GM15510 (cell line): ENCODE results near the gene TBX3.

Experiments used
- POLR2A ChIP-seq: IDR thresholded peaks from 3 replicates; pipeline ENCODE4 v1.6.1; 2011; ENCODE audit warnings: borderline replicate concordance; ENCODE audit not compliant: insufficient read length; ENCODE audit errors: extremely low read depth

Gene TBX3

DNA sequence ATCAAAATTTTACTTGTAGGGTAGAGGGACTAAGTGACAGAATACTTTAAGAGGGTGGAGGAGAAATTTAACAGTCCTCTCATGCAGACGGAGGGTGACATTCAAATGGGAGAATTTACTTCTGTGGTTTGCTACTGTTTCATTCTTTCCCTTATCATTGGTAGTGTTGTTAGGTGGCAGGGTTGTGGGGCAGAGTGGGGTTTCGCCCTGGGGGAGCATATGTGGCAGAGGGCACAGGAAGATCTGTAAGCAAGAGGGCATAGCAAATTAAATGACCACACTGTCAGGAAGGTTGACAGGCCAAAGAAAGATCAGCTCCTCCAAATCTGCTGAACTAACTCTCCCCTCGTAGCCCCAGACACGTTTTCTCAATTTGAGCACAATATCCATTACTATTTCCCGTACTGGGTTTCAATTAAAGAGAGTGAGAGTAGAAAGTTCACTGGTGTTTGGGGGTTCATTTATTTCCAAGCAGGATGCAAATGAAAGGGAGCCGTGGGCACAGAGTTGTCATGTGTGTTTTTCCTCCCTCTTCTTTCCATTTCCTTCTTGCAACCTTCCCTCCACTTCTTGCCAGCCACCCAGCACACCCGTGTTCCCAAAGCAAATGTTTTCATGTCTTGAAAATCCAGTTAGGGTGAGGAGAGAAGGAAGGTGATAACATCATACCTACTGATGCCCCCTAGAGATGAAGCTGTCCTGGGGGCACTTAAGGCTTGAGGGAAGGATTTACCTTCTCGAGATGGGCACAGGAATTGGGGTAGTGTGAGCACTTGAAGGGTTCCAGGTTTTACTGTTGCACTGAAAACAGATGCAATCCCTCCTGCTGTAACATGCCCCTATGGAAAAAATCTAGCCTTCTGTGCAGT is 6.5 kb upstream of the TBX3 start:
- no peak for TF ChIP-seq POLR2A

GRCh38 chr12:114689075-114689994 is 5.4 kb upstream of the TBX3 start:
- TF ChIP-seq POLR2A, result no peak

DNA sequence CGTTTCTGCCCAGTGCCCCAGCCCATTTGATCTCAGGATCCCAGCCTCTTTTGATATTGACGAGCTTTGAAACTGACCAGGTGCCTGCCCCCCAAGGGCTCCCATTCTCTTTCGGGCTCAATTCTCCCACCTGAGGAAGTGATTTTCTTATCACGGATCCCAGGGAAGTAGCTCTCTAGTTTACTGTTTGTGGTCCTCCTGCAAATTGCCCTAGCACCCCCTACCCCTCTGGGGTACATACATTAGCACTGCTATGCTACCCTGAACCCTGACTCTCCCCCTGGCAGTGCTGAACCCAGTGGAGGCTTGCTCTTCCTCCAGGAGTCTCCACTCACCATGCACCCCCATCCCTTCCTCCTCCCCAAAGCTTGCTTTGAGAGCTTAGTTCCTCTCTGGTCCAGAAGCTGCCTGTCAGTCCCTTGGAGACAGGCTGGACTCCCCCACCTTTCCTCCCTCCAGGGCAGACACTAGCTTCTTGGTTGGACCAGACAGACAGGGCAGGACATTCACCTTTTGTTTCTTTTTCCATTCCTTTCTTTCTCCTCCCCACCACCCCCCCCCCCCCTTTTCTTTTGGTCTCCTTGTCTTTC is 4.4 kb upstream of the TBX3 start:
- TF ChIP-seq POLR2A, result no peak

GRCh38 chr12:114687802-114688201 is 3.8 kb upstream of the TBX3 start:
- no peak for TF ChIP-seq POLR2A

DNA sequence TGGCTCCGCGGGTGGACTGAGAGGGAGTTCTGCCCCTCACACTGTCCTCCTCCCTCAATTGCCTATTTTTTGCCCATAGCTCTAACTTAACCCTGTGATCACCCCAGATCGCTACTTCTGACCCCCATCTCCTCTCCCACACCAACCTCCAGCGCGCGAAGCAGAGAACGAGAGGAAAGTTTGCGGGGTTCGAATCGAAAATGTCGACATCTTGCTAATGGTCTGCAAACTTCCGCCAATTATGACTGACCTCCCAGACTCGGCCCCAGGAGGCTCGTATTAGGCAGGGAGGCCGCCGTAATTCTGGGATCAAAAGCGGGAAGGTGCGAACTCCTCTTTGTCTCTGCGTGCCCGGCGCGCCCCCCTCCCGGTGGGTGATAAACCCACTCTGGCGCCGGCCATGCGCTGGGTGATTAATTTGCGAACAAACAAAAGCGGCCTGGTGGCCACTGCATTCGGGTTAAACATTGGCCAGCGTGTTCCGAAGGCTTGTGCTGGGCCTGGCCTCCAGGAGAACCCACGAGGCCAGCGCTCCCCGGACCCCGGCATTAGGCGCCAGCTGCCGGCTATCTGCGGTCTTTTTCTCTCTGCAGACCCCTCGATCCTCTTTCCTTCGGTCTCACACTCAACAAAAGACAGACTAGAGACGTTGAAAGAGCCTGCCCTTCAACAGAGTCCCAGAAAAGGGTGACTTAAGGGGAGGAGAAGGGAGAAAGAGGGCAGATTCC is 3.0 kb upstream of the TBX3 start:
- TF ChIP-seq POLR2A, result no peak

- no peak for TF ChIP-seq POLR2A
Observed at GRCh38 chr12:114686426-114686772, 2.4 kb upstream of the TBX3 start.

- no peak for TF ChIP-seq POLR2A
Observed at GRCh38 chr12:114685869-114686268, 1.9 kb upstream of the TBX3 start.

DNA sequence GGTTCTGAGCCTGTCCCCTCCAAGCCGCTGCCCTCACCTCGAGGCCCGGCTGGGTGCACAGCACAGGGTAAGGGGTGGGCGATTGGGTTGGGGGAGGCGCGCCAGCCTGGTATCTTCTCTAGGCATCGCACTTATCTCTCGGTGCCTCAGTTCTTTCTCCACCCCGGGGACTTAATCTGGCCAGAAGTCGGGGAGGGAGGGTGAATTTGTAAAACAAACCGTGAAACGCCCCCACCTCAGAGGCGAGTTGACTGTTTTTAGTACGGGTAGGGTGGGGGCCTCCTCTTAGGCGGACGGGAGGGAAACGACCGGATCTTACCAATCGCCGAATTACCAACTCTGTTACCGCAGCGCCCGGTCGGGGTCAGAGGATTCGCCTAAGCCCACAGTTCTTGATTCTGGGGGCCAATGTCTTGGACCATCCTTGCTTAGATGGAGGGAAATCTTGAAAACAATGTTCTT is 1.4 kb upstream of the TBX3 start:
- TF ChIP-seq POLR2A, result no peak

GRCh38 chr12:114684870-114685273 is 897 bp upstream of the TBX3 start:
- no peak for TF ChIP-seq POLR2A

DNA sequence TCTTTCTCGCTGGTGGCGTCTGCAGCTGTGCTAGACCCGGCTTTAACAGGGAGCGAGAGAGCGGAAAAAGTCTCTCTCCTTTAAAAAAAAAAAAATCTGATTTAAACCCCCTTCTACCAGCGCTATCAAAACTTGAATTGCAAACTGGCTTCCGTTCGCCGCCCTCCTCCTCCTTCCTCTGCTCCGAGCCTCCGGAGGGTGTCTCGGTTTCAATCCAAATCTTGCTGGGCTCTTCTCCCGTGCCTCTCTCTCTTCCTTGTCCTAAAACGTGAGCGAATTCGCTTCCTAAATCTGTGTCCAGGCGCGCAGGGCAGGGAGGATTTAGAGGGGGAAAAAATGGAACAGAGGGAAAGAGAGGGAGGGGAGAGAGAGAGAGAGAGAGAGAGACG is 272 bp downstream of the TBX3 start:
- no peak for TF ChIP-seq POLR2A

DNA sequence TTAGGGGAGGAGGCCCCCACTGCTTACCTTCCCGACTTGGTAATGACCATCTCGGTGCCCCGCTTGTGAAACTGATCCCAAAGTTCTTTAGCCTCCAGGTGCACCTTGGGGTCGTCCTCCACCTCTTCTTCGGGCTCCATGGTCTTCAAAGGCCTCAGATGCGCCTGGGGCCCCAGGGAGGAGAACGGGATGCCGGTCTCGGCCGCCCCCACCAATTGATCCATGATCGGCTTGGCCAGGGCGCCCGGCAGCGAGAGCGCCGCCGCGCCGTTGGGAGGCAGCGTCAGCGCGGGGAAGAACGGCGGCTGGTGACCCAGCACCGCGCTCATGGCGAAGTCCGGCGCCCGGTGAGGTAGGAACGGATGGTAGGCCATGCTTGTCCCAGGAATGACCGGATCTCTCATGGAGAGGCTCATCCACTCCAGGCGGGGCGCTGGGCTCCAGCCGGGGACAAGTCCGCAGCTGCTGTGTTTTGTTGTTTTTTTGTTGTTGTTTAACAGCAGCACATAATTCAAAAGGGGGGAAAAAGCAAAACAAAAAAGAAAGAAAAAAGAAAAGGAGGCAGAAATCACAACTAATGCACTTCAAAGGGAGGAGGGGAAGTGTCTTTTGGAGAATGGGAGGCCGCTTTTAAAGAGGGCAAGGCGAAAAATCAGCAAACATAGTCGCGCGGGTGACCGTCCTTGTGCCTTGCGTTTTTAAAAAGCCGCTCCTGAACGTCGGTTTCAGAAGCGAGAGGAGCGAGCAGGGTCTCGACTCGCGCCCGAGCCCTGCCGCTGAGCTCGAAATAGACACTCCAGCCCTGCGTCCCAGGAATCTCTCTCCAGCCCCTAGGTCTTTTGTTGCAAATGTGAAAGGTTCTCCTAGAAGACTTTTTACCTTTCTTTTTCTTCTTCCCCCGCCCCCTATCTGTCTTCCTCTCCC is 928 bp downstream of the TBX3 start:
- TF ChIP-seq POLR2A, result no peak

DNA sequence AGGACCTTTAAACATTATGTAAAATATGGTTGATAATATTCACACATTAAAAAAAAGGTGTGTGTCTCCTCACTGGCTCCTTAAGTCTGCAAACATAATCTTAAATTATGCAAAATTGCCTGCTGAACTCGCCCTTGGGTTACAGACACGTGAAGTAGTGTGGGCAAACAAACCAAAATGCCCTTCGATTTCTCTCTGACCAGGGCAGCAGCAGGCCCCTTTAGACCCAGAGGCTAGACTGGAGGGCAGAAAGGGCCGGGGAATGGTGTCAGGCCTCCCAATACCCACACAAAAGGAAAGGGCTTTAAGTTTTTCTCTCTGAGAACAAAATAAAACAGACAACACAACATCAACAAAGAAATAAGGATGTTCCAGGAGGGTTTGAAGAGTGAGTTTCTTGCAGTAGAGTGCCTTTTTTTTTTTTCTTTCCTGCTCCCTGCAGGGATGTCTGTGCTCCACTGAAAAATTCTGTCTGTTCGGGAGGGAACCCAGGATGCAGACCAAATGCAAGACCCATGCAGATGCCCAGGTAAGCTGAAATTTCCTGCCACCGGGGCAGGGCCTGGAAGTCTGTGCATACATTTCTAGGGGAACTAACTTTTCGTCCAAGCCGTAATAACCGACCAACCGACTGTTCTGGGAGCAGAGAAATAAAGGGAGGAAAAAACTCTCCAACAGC is 1.7 kb downstream of the TBX3 start:
- TF ChIP-seq POLR2A, result no peak
